Activated CD4-positive, alpha-beta T cell treated with anti-CD3 and anti-CD28 coated beads for 1 hour (primary cell): ENCODE data around the gene MEGF11.

Experiments
- DNase-seq: peaks from one replicate; pipeline ENCODE4 v3.0.0-alpha.2; 2020

MEGF11 gene

GRCh38 chr15:66046751-66047150 lies 206.8 kb downstream of the MEGF11 start:
- no peak for DNase-seq

DNA sequence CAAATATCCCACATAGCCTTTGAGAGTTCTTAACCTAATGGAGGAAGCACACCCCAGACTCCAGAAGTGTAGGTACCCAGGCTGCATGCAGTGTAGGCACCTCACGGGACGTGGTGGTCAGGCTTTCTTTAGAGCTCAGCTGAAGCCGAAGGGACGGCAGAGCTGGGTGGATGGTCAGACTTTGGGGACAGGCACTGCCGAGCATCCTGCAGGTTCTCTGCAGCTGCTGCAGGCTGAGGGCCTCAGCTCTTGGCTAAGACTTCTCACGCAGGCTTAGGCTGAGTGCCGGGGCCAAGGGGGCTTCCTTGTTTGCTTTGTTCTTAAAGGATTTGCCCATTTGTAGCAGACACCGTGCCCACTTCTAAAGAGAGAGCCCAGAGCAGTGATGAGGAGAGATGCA lies 207.2 kb downstream of the MEGF11 start:
- no peak for DNase-seq

DNA sequence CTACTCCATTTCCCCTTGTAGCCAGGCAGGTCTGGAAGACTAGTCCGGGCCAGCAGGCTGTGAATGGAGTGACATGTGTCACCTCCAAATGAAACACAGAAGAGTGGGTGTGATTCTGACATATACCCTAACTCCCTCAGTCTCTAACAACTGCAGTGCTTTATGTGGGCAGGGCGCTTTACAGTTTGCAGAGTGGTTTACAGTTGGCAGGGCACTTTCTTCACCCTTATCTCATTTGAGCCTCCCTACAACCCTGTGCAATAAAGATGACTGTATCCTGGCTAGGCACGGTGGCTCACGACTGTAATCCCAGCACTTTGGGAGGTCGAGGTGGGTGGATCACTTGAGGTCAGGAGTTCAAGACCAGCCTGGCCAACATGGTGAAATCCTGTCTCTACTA lies 208.0 kb downstream of the MEGF11 start:
- DNase-seq, result no peak

- no peak for DNase-seq
Measured at GRCh38 chr15:66044837-66045236, 208.7 kb downstream of the MEGF11 start.

GRCh38 chr15:66043264-66043663 lies 210.3 kb downstream of the MEGF11 start:
- DNase-seq, result no peak

DNA sequence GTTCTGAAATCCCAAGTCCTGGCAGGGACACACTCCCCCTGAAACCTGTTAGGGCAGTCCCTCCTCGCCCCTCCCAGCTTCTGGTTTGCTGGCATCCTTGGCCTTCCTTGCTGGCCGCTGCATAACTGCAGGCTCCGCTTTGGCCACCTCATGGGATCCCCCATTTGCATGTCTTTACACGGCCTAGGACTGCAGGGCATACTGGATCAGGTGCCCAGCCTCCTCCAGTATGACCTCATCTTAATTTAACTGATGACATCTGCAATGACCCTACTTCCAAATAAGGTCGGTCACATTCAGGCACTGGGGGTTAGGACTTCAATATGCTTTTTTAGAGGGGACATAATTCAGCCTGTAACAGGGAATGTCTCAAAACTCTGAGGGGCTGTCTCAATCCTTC lies 210.9 kb downstream of the MEGF11 start:
- no peak for DNase-seq

DNA sequence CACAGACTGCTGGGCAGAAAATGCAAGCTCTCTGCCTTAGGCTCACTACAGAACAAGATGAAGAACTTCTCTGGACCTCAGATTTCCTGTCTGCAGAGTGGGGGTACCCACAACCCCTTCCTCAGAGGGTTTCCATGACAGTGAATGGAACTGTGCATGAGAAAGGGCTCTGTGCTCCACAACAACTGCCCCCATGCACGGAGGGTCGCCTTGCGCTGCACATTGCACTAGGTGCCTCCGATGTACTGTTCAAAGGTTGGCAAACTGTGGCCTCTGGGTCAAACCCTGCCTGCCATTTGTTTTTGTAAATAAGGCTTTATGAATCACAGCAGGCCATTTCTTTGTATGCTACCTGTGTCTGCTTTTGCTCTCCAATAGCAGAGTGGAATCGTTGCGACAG lies 212.3 kb downstream of the MEGF11 start:
- DNase-seq, result no peak

DNA sequence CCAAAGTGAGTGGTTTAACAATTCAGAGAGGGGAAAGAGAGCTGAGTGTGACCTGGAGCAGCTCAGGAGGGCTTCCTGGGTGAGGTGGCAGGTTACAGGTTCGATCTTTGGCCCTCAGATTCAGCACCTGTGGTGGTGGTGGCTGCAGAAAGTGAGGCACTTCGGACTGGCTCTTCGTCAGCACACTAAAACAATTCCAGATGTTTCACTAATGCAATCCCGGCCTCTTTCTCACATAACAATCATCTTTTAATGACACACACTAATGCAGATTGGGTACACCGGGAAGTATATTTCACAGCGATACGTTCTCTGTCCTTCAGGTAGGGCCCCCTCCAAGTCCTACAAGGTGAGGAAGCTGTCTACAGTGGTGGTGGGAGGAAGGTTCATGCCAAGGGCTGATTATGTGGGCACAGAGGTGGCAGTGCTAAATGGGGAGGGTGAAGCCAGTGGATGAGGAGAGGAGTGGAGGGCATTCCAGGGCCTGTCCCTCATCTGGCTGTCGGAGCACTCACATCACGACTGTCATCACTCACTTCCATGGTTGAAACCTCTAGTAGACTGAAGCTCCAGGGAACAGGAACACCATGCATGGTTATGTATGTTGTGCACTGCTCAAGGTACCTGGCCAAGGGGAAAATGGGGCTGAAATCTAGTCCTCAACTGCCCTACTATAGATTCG lies 213.2 kb downstream of the MEGF11 start:
- DNase-seq, result no peak

- no peak for DNase-seq
Measured at GRCh38 chr15:66039117-66039871, 214.3 kb downstream of the MEGF11 start.

- DNase-seq, result no peak
Measured at GRCh38 chr15:66038387-66039116, 215.0 kb downstream of the MEGF11 start.

- DNase-seq, result no peak
Measured at GRCh38 chr15:66036859-66037258, 216.7 kb downstream of the MEGF11 start.

DNA sequence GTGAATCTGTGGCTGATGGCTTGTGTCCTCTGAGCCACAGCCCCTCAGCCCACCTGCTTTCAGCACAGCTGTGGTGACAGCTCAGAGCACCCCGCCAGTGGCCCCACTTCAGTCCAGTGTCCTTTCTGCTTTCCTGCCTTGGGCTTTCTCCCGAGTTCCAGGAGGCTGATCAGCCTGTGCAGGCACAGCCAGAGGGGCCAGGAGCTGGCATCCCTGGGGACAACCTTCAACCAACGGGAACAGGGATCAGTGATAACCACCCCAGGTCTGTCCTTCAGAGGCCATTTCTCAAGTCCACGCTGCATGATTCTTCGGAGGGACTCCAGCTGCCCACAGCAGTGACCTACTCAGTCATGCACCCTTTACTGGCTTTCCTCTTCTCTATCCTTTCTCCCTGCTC lies 217.6 kb downstream of the MEGF11 start:
- no peak for DNase-seq

DNA sequence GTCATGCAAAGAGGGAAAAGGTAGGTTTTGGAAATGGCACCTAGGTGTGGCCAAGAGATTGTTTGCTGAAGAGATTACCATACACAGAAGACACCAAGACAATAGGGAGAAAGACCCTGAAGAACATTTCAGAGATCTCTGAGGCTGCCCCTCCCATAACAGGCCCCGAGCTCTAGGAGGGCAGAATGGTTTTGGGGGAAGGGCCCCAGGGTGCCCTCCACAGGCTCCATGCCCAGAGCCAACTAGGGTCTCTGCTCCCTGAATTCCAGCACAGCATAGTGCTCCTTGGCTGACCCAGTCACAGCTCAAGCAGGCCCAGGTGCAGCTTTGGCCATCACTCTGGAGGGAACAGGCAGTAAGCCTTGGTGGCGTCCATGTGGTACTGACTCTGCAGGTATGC lies 220.4 kb downstream of the MEGF11 start:
- no peak for DNase-seq

DNA sequence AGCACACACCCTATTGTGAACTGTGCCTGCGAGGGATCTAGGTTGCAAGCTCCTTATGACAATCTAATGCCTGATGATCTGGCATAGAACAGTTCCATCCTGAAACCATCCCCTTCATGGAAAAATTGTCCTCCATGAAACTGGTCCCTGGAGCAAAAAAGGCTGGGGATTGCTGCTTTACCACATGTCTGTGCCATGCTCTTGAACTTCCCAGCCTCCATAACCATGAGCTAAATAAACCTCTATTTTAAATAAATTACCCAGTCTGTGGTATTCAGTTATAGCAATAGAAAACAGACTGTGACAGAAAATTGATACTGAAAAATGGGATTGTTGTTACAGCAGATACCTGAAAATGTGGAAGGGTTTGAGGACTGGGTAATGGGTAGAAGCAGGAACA lies 221.5 kb downstream of the MEGF11 start:
- DNase-seq, result no peak

GRCh38 chr15:66030650-66031049 lies 222.9 kb downstream of the MEGF11 start:
- no peak for DNase-seq

DNA sequence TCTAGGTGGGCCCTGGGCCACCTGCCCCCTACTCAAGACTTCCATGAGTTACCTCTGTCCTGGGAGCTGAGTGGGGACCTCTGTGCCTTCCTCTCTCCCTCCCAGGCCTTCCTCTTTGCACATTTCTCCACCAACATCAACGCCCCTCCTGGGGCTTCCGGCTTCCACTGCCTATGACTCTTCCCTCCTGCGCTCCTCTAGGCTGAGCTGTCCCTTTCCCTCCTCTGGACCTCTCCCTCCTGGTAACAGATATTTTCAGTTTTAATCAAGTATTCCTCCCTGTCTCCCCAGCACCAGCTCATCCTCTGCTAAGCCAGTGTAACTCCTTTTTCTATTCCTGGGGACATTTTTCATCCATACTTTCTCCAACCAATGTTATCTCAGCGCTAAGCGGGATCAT lies 223.9 kb downstream of the MEGF11 start:
- DNase-seq, result no peak

DNA sequence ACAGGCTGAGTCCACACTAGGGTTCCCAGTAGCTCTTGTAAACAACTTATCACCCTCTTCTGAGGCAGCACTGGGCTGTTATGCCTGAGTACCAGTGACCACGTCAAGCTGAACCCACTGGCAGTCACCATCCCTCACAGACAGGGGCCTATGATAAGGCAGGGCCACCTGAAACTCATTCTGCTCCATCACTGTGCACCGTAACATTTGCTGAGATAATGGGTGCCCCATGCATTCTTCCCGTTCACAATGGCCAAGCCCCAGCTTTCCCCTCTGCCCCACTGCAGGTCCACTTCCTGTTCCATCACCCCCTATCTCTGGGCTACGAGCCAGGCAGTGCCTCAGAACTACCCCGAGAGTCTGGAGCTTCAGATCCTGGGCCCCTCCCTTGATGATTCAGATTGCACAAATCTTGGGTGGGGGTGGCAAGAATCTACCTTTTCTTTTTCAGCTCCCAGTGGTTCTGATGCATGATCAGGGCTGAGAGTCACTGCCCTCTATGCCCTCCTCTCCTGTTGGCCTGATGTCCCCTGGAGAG lies 226.2 kb downstream of the MEGF11 start:
- no peak for DNase-seq

DNA sequence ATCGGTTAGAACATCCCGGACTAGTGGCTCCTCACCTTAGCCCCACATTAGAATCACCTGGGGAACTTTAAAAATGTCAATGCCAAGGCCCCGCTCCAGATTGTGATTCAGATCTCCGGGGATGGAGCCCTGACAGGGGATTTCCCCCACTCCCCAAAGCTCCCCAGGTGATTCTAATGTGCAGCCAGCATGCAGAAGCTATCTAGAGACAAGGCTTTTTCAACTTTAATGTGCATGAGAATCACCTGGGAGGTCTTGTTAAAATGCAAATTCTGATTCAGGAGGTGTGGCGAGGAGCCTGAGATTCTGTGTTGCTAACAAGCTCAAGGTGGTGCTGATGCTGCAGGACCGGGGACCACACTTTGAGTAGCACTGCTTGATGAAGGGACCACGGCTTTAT lies 227.6 kb downstream of the MEGF11 start:
- no peak for DNase-seq

GRCh38 chr15:66025015-66025452 lies 228.5 kb downstream of the MEGF11 start:
- DNase-seq, result no peak

DNA sequence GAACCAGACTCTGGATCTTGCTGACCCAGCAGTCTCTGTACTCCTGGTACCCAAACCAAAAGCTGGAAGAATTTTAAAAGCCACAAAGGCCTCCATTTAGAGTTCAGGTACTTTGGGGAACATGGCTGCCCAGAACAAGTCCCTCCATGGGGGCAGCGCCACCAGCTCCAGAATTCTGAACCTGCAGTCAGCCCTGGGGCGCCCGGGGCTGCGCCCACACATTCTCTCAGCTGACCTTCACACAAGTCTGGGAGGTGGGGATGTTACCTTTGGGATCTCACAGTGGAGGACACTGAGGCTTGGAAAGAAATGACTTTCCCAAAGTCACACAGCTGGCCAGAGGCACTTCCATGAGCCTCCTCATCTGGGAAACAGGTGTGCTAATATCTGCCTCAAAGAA lies 229.4 kb downstream of the MEGF11 start:
- DNase-seq, result no peak

GRCh38 chr15:66023311-66023972 lies 230.1 kb downstream of the MEGF11 start:
- DNase-seq, result no peak

GRCh38 chr15:66022163-66022525 lies 231.4 kb downstream of the MEGF11 start:
- DNase-seq, result no peak

- DNase-seq, result no peak
Measured at GRCh38 chr15:66021496-66022162, 231.9 kb downstream of the MEGF11 start.
